ENCODE measurements around the gene PGA5.
"Not testable (repeated sequence)": the region's sequence is repeated elsewhere in the genome, so short reads cannot be mapped to it uniquely, and the experiment has no call there.

DNA sequence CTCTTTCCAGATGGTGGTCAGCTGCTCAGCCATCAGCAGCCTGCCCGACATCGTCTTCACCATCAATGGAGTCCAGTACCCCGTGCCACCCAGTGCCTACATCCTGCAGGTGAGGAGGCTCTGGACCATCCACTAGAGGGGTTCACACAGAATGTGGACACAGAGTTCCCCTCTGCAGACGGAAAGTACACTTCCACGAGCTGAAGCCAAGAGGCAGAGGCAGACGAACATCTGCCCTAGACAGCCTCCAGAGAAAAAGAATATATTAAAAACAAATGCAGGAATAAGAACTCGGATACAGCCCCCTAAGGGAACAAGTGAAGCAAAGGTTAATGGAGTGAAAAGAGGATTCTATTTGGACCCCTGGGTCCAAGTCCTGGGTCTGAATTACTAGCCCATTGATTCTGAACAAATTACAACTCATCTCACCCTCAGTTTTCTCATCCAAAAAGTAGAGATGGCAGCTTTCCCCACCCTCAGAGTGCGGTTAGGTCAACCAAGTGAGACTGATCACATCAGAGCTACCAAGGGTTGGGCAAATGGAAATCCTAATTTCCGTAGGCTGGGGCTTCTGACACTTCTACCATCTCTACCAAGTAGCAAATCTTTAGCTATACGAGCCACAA, 29.5 kb upstream of the PGA5 start:
- not testable (repeated sequence) for TF ChIP-seq POLR2AphosphoS5 (IDR thresholded peaks at IDR 0.05; ENCODE audit: low read depth, low read length); POLR2A (IDR thresholded peaks at IDR 0.05; ENCODE audit: low read depth, low read length); SPI1 (IDR thresholded peaks at IDR 0.05; ENCODE audit: low read depth, low read length); TAF1 (IDR thresholded peaks at IDR 0.05; ENCODE audit: low read depth, low read length); PAX5 (IDR thresholded peaks at IDR 0.05; ENCODE audit: insufficient read depth, low read length, severe bottlenecking); POU2F2 (IDR thresholded peaks at IDR 0.05; ENCODE audit: low read depth, low read length)

Measured in GM12891 (cell line).